Endothelial cell of umbilical vein (primary cell): Measurements from ENCODE around the gene BRWD1. TPM values are rescaled to one million over a fixed set of nuclear protein-coding genes. Genes with fewer than 3 reads are reported as not detected.

Experiments used
- BruUV-seq: library from RNA; stranded (reverse); fragments of 400-500 nt; replicated peaks from 2 replicates; lab custom pipeline; 2021; lab: Mats Ljungman, UMichigan
- CTCF ChIA-PET: fragments of 300-600, 350-600 bp; sonication (Branson Sonifier 250); formaldehyde crosslinking; loops from one replicate; lab custom pipeline; 2021; ENCODE audit warnings: antibody characterized with exemption, inconsistent platforms; lab: Charles Lee
- POLR2A ChIA-PET: fragments of 300-600, 350-600 bp; sonication (Branson Sonifier 250); formaldehyde crosslinking; loops from one replicate; lab custom pipeline; 2021; ENCODE audit warnings: antibody characterized with exemption, inconsistent platforms; lab: Charles Lee
- DNase-seq: peaks from one replicate; pipeline ENCODE4 v3.0.0-alpha.2; 2011; ENCODE audit warnings: low read depth, low spot score
- FAIRE-seq: peaks from 2 replicates; lab custom pipeline; 2011; peaks lifted over from hg19 to GRCh38; lab: Jason Lieb, UNC
- H2AFZ ChIP-seq: 2 replicates; pipeline ENCODE4 v1.6.0; 2012; ENCODE audit warnings: low read depth, low read length, control low read depth, inconsistent platforms
- H3K27ac ChIP-seq: 2 replicates; pipeline ENCODE4 v1.5.1; 2011; ENCODE audit warnings: low read depth, mild to moderate bottlenecking, control low read depth, low read length, moderate library complexity; ENCODE audit not compliant: insufficient read depth
- H3K27me3 ChIP-seq, 2 experiments: 2 replicates each; pipeline versions ENCODE4 v1.6.0 to v1.6.1; 2011; ENCODE audit warnings: low read length in 2 of 2, mixed read lengths in 1 of 2; ENCODE audit not compliant: control insufficient read depth in 2 of 2, insufficient read depth in 2 of 2
- H3K36me3 ChIP-seq, 2 experiments: 2 replicates in 1 of 2; 3 replicates in 1 of 2; pipeline ENCODE4 v1.5.1; 2011; ENCODE audit warnings: low read length in 2 of 2, mild to moderate bottlenecking in 1 of 2, moderate library complexity in 1 of 2; ENCODE audit not compliant: control insufficient read depth in 2 of 2, insufficient read depth in 2 of 2; ENCODE audit errors: extremely low read depth in 1 of 2
- H3K4me1 ChIP-seq: 3 replicates; pipeline ENCODE4 v1.5.1; 2011; ENCODE audit warnings: mild to moderate bottlenecking, low read length; ENCODE audit not compliant: control insufficient read depth, insufficient read depth; ENCODE audit errors: extremely low read depth
- H3K4me2 ChIP-seq: 2 replicates; pipeline ENCODE4 v1.6.1; 2011; ENCODE audit warnings: low read length, control low read depth, mixed read lengths; ENCODE audit not compliant: insufficient read depth
- H3K4me3 ChIP-seq, 3 experiments: fragments of 200-600 bp in 1 of 3; sonication (generic), shearing (Covaris generic) in 1 of 3; replicated peaks in 1 of 3; 2 replicates each; pipeline ENCODE4 v1.5.1; 2011 to 2016; ENCODE audit warnings: control low read depth in 3 of 3, low read length in 3 of 3, mild to moderate bottlenecking in 2 of 3, inconsistent platforms in 1 of 3, low read depth in 1 of 3, moderate library complexity in 1 of 3; ENCODE audit not compliant: insufficient read depth in 1 of 3
- H3K79me2 ChIP-seq: 2 replicates; pipeline ENCODE4 v1.6.0; 2012; ENCODE audit warnings: low read length, inconsistent platforms; ENCODE audit not compliant: control insufficient read depth, insufficient read depth
- H3K9ac ChIP-seq: replicated peaks from 2 replicates; pipeline ENCODE3; 2011; ENCODE audit warnings: low read length, control low read depth; ENCODE audit not compliant: insufficient read depth; ENCODE audit errors: extremely low read depth
- H3K9me1 ChIP-seq: replicated peaks from 3 replicates; pipeline ENCODE4 v1.6.0; 2011; ENCODE audit warnings: mild to moderate bottlenecking, low read length; ENCODE audit not compliant: control insufficient read depth, insufficient read depth; ENCODE audit errors: extremely low read depth
- H3K9me3 ChIP-seq: replicated peaks from 2 replicates; pipeline ENCODE4 v1.5.1; 2012; ENCODE audit warnings: low read length, inconsistent platforms; ENCODE audit not compliant: control insufficient read depth, insufficient read depth
- H4K20me1 ChIP-seq: replicated peaks from 2 replicates; pipeline ENCODE3; 2011; ENCODE audit warnings: mild to moderate bottlenecking, low read length; ENCODE audit not compliant: control insufficient read depth, insufficient read depth; ENCODE audit errors: extremely low read depth
- POLR2A ChIP-seq: IDR thresholded peaks from 2 replicates; pipeline ENCODE4 v1.6.1; 2012; ENCODE audit warnings: low read depth, mild to moderate bottlenecking, control low read depth, low read length
- POLR2AphosphoS5 ChIP-seq: IDR thresholded peaks from 2 replicates; pipeline ENCODE4 v1.6.1; 2012; ENCODE audit warnings: low read depth, mild to moderate bottlenecking, control low read depth, low read length, moderate library complexity; ENCODE audit not compliant: insufficient read depth
- dilution Hi-C: fragments of 300-500 bp; cut with MboI; formaldehyde crosslinking; loops from one replicate; pipeline ENCODE4 v1.15.0; 2019; ENCODE audit warnings: low sequenced_read_pairs; ENCODE audit not compliant: extremely low pct_ligation_motif_present
- intact Hi-C: fragments of 100-400 bp; cut with micrococcal nuclease; formaldehyde crosslinking; loops from one replicate; pipeline ENCODE4 v1.10.0; 2022
- polyA plus RNA-seq, 4 experiments: library from polyadenylated mRNA; depleted of rRNA in 3 of 4; stranded (reverse) in 3 of 4; unstranded in 1 of 4; fragments of >200 nt; gene quantifications; 2 replicates each; pipeline versions ENCODE4 v1.2.1 to v1.2.3, GENCODE V29; 2011 to 2012; ENCODE audit warnings: missing spikeins in 1 of 4
- total RNA-seq: library from RNA; stranded (reverse); gene quantifications from 2 replicates; pipeline ENCODE4 v1.2.3, GENCODE V29; 2021
- TF ChIP-seq, protein P1 (sequence below), 2 donors: IDR thresholded peaks; 1 replicate in 1 of 2; 2 replicates in 1 of 2; pipeline ENCODE4 v1.5.1; 2011; ENCODE audit warnings: low read length in 2 of 2, mild to moderate bottlenecking in 2 of 2, moderate library complexity in 2 of 2, control low read depth in 1 of 2, inconsistent platforms in 1 of 2, low read depth in 1 of 2; ENCODE audit not compliant: insufficient read depth in 1 of 2; ENCODE audit errors: extremely low read depth in 1 of 2

The BRWD1 gene
- total and polyA plus RNA-seq, 2 donors (not counting 3 experiments of a cell fraction or from before 2014, with no cell fraction given), result 6.1 to 33.2 TPM

DNA sequence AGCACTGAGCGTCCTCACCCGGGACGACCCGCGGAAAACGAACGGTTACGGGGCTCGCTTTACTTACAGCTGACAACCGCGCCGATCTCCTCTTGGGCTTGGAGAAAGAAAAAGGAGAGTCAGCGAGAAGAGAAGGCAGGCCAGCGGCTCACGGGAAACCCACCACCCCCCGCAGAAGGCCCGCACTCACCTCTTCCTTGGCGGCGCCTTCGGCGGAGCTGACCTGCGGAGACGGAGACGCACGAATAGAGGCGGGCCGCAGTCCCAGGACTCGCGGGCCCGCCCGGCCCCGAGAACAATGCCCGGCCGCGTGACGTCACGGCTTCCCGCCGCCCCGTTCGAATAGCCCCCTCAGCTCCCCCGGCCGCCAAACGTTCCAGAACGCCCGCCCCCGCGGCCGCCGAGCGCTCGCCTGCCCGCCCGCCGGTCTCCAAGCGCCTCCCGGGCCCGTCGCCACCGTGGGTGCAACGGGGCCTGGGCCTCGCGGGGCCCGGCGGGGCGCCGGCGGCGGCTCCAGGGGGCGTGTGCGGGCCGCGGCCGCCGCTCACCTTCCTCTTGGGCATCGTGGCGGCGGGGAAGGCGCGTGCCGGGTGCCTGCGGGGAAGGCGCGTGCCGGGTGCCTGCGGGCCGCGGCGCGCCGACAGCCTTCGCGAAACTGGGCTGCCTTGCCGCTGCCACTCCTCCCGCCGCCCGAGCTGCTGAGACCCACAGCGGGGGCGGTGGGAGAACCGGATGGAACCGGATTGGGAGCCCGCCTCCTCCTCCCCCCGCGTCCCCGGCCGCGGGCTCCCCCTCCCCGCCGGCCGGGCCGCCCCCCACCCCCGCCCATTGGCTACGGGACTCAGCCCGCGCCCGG, 35.2 kb upstream of the BRWD1 start, which contains the start of gene HMGN1:
Gene HMGN1, minus strand, starts transcription at position 734 of the 856 bp plus-strand sequence. Its CDS starts 171 bp downstream, at position 563.
- peak within 1 kb of the TSS; percentile 91 for H3K27ac ChIP-seq
- peak within 1 kb of the TSS; percentile 79 for H2AFZ ChIP-seq
- no TSS peak for BruUV-seq
- dilution Hi-C loops (no loop called here), intact Hi-C loops (loop anchor here (1.0 to 2.0 kb wide), 5 partner anchors 32 to 165 kb away; partner anchors contain the start of genes BRWD1, LCA5L and PSMG1)
- H3K79me2 ChIP-seq, result peaks cover 37% of the 10 kb centered on the region
- CTCF ChIA-PET, result interaction anchor here (0.7 to 2.7 kb wide), 12 partner anchors 10 to 96 kb away, joined by 3 to 26 read pairs (median 4); a partner anchor contains a TSS
- peaks cover 4 to 17% of the 10 kb centered on the region in 2 experiments for H3K36me3 ChIP-seq
- H3K4me2 ChIP-seq, result peak within 1 kb of the TSS; percentile 100
- peaks cover 7% of the 10 kb centered on the region for H4K20me1 ChIP-seq
- peak within 1 kb of the TSS; percentile 99 to 100 (median 99) for H3K4me3 ChIP-seq
- H3K9me1 ChIP-seq, result no peaks in the 10 kb centered on the region
- TF ChIP-seq, protein P1, sequence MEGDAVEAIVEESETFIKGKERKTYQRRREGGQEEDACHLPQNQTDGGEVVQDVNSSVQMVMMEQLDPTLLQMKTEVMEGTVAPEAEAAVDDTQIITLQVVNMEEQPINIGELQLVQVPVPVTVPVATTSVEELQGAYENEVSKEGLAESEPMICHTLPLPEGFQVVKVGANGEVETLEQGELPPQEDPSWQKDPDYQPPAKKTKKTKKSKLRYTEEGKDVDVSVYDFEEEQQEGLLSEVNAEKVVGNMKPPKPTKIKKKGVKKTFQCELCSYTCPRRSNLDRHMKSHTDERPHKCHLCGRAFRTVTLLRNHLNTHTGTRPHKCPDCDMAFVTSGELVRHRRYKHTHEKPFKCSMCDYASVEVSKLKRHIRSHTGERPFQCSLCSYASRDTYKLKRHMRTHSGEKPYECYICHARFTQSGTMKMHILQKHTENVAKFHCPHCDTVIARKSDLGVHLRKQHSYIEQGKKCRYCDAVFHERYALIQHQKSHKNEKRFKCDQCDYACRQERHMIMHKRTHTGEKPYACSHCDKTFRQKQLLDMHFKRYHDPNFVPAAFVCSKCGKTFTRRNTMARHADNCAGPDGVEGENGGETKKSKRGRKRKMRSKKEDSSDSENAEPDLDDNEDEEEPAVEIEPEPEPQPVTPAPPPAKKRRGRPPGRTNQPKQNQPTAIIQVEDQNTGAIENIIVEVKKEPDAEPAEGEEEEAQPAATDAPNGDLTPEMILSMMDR (IDR thresholded peaks at IDR 0.05; ENCODE audit: extremely low read depth in 1 of 2, insufficient read depth in 1 of 2, low read depth in 1 of 2, low read length in 2 of 2), result no peak
- TF ChIP-seq POLR2AphosphoS5 (peak; percentile 52), POLR2A (peak; percentile 69)
- no peaks in the 10 kb centered on the region for H3K9me3 ChIP-seq
- POLR2A ChIA-PET, result interaction anchor here (0.9 to 1.2 kb wide), 6 partner anchors 27 to 46 kb away, joined by 3 to 7 read pairs (median 5); partner anchors contain the start of gene BRWD1
- peaks cover 0 to 3% of the 10 kb centered on the region in 2 experiments for H3K27me3 ChIP-seq
- H3K9ac ChIP-seq, result peak within 1 kb of the TSS; percentile 92
- DNase-seq, result peak; percentile 80
- H3K4me1 ChIP-seq, result peaks cover 34% of the 10 kb centered on the region
- FAIRE-seq, result no peak
